Measurements from ENCODE around the gene FGF22. TPM values are rescaled to one million over a fixed set of nuclear protein-coding genes. Genes with fewer than 3 reads are reported as not detected.
A peak's percentile ranks its signal among the peaks of the same experiment; 100 is the strongest.

FGF22 gene
- total and polyA plus RNA-seq, 10 of the 15 experiments (the other 5 are each of a cell fraction or from before 2014, with no cell fraction given): 0.05 TPM; not detected in 9

DNA sequence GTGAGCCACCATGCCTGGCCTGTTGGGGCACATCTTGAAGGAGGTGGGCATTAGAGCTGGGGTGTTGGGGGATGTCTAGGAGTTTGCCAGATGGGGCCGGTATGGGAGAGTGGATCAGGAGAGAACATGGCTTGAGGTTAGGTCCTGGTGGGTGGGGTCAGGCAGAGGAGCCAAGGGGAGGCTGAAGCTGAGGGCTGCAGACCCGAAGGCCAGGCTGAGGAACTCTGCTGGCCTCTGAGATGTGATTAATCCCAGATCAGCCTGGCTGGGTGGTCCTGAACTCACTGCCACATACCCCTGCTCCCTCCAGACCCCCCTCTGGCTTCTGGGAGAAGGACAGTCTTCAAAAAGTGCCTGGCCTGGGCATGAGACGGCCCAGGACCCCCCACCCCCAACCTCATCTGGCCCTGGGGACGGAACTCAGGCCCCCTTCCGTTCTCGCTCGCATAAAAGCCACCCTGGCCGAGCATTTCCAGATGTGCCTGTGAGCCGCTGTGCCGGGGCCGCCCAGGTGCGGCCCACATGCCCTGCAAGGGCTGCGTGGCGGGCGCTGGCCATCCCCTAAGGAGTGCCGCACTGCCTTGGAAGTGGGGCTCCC, 39.2 kb downstream of the FGF22 start:
- ATAC-seq (no peak), DNase-seq (ENCODE audit: low read depth, low spot score) (no peak), FAIRE-seq (no peak)
- intact Hi-C loops (cut with micrococcal nuclease; ENCODE audit: unreplicated experiment) (no loop called here), in situ Hi-C loops (cut with MboI) (no loop called here)
- H3K9ac ChIP-seq (ENCODE audit: control insufficient read depth, insufficient read depth, low read length): no peak overlapping the region
- 96% methylated on average over 16 of the region's 16 CpGs for WGBS (ENCODE audit: insufficient coverage, insufficient replicate concordance, low lambda C conversion rate, missing lambda C conversion rate)
- POLR2A ChIA-PET: interaction anchor here (0.8 to 1.9 kb wide), 3 partner anchors 9 to 166 kb away, joined by 3 to 5 read pairs (median 4); no protein-coding TSS in a partner anchor
- peaks cover 22% of the 10 kb centered on the region for H3K4me1 ChIP-seq (ENCODE audit: control insufficient read depth, insufficient read depth, low read length)
- no peaks in the 10 kb centered on the region for H3K36me3 ChIP-seq (ENCODE audit: control insufficient read depth in 2 of 2, insufficient read depth in 2 of 2, low read length in 1 of 2)
- TF ChIP-seq YY1 (IDR thresholded peaks at IDR 0.05; ENCODE audit: low read depth, low read length) (no peak), CEBPZ (IDR thresholded peaks at IDR 0.05; ENCODE audit: low read depth, low read length) (no peak), SP1 (IDR thresholded peaks at IDR 0.05; ENCODE audit: low read depth, low read length) (no peak)
- RAD21 ChIA-PET (ENCODE audit: unreplicated experiment): interaction anchor here (1.5 to 2.0 kb wide), 2 partner anchors 15 to 104 kb away, joined by 4 to 8 read pairs; partner anchors contain the start of gene RNF126
- H3K27me3 ChIP-seq (replicated peaks in 1 of 2; ENCODE audit: control insufficient read depth in 2 of 2, insufficient read depth in 2 of 2, low read length in 1 of 2): no peaks in the 10 kb centered on the region
- H3K79me2 ChIP-seq (ENCODE audit: control insufficient read depth, insufficient read depth, low read length): no peaks in the 10 kb centered on the region
- no peaks in the 10 kb centered on the region; the same call in 1 of the 2 replicates for H4K20me1 ChIP-seq (ENCODE audit: control insufficient read depth, insufficient read depth)
- CTCF ChIA-PET: interaction anchor here (1.0 to 1.3 kb wide), 4 partner anchors 10 to 58 kb away, joined by 3 to 4 read pairs (median 3); no protein-coding TSS in a partner anchor
- H3K4me2 ChIP-seq (ENCODE audit: control insufficient read depth, insufficient read depth): peak overlapping the region; percentile 89
- H3K27ac ChIP-seq (ENCODE audit: control insufficient read depth, insufficient read depth): no peak overlapping the region
- no peak overlapping the region for H2AFZ ChIP-seq (ENCODE audit: control insufficient read depth, low read depth, low read length)
- BruUV-seq (replicated peaks): no TSS peak
- no peaks in the 10 kb centered on the region for H3K9me3 ChIP-seq (replicated peaks; ENCODE audit: control insufficient read depth, insufficient read depth, low read length)
- SMC1A ChIA-PET (ENCODE audit: uncharacterized antibody, unreplicated experiment): interaction anchor here (0.8 to 1.4 kb wide), 2 partner anchors 44 to 55 kb away, joined by 3 to 5 read pairs; no protein-coding TSS in a partner anchor
- H3K4me3 ChIP-seq: peak overlapping the region; percentile 78

All from GM12878 (cell line).